CD14-positive monocyte (primary cell): ENCODE measurements around the gene IMPDH1. TPM values are rescaled to one million over a fixed set of nuclear protein-coding genes. Genes with fewer than 3 reads are reported as not detected.

Source experiments
- DNase-seq, 3 donors: peaks; one replicate each; pipeline ENCODE4 v3.0.0-alpha.2; 2011 to 2022
- H2AFZ ChIP-seq: 2 replicates; pipeline ENCODE4 v1.6.0; 2012; ENCODE audit warnings: mild to moderate bottlenecking, low read depth, low read length, inconsistent platforms; ENCODE audit not compliant: insufficient read depth, poor library complexity, severe bottlenecking
- H3K27ac ChIP-seq, 2 donors: 1 replicate in 1 of 2; 2 replicates in 1 of 2; pipeline ENCODE4 v1.5.1; 2012 to 2013; ENCODE audit warnings: low read length in 2 of 2, control low read depth in 1 of 2, inconsistent platforms in 1 of 2, low read depth in 1 of 2, mild to moderate bottlenecking in 1 of 2
- H3K27me3 ChIP-seq, 2 donors: one replicate each; pipeline versions ENCODE4 v1.6.0 to v1.6.1; 2011 to 2013; ENCODE audit warnings: low read length in 2 of 2; ENCODE audit not compliant: control insufficient read depth in 2 of 2, insufficient read depth in 2 of 2
- H3K36me3 ChIP-seq, 2 donors: replicated peaks in 1 of 2; 1 replicate in 1 of 2; 2 replicates in 1 of 2; pipeline versions ENCODE4 v1.5.1 to v1.6.1; 2012 to 2013; ENCODE audit warnings: low read length in 2 of 2, control low read depth in 1 of 2, inconsistent platforms in 1 of 2, mild to moderate bottlenecking in 1 of 2; ENCODE audit not compliant: insufficient read depth in 2 of 2, control insufficient read depth in 1 of 2
- H3K4me1 ChIP-seq, 2 donors: 1 replicate in 1 of 2; 2 replicates in 1 of 2; pipeline versions ENCODE4 v1.5.1 to v1.6.1; 2012 to 2013; ENCODE audit warnings: low read length in 2 of 2, control low read depth in 1 of 2, inconsistent platforms in 1 of 2, mild to moderate bottlenecking in 1 of 2, moderate library complexity in 1 of 2; ENCODE audit not compliant: insufficient read depth in 2 of 2, control insufficient read depth in 1 of 2
- H3K4me2 ChIP-seq: replicated peaks from 2 replicates; pipeline ENCODE3; 2012; ENCODE audit warnings: low read length, moderate library complexity, mild to moderate bottlenecking; ENCODE audit not compliant: poor library complexity, severe bottlenecking; ENCODE audit errors: extremely low read depth
- H3K4me3 ChIP-seq, 3 experiments: fragments of 200-600 bp in 1 of 3; sonication (generic) in 1 of 3; replicated peaks in 1 of 3; 1 replicate in 2 of 3; 2 replicates in 1 of 3; pipeline ENCODE4 v1.5.1; 2011 to 2013; ENCODE audit warnings: low read length in 3 of 3, mild to moderate bottlenecking in 3 of 3, control low read depth in 2 of 3, low read depth in 2 of 3, inconsistent platforms in 1 of 3, moderate library complexity in 1 of 3
- H3K79me2 ChIP-seq: 2 replicates; pipeline ENCODE4 v1.6.0; 2012; ENCODE audit warnings: mild to moderate bottlenecking, control low read depth, inconsistent platforms, low read length, moderate library complexity; ENCODE audit not compliant: insufficient read depth
- H3K9ac ChIP-seq: 2 replicates; pipeline ENCODE4 v1.6.0; 2017; ENCODE audit warnings: low read length, mild to moderate bottlenecking; ENCODE audit not compliant: insufficient read depth, poor library complexity, severe bottlenecking
- H3K9me3 ChIP-seq, 2 donors: replicated peaks in 1 of 2; 1 replicate in 1 of 2; 2 replicates in 1 of 2; pipeline versions ENCODE4 v1.5.1 to v1.6.1; 2012 to 2013; ENCODE audit warnings: low read length in 2 of 2, control low read depth in 1 of 2; ENCODE audit not compliant: control insufficient read depth in 1 of 2, insufficient read depth in 1 of 2
- H4K20me1 ChIP-seq: 2 replicates; pipeline ENCODE4 v1.6.0; 2012; ENCODE audit warnings: mild to moderate bottlenecking, low read length, control low read depth, moderate library complexity; ENCODE audit not compliant: insufficient read depth
- H3K27ac Mint-ChIP-seq, 7 donors: one replicate each; pipeline ENCODE4 v1.8.0; 2020; ENCODE audit warnings: mild to moderate bottlenecking in 7 of 7, mixed read lengths in 7 of 7, moderate library complexity in 6 of 7, inconsistent platforms in 2 of 7
- H3K27me3 Mint-ChIP-seq, 3 donors: one replicate each; pipeline ENCODE4 v1.8.0; 2021 to 2022; ENCODE audit warnings: low read depth in 3 of 3, mild to moderate bottlenecking in 3 of 3, mixed read lengths in 3 of 3, moderate library complexity in 3 of 3, inconsistent platforms in 1 of 3
- H3K36me3 Mint-ChIP-seq, 2 donors: one replicate each; pipeline ENCODE4 v1.8.0; 2020; ENCODE audit warnings: mixed read lengths in 2 of 2, inconsistent platforms in 1 of 2, mild to moderate bottlenecking in 1 of 2
- H3K4me1 Mint-ChIP-seq: one replicate; pipeline ENCODE4 v1.8.0; 2020; ENCODE audit warnings: mild to moderate bottlenecking, mixed read lengths
- H3K4me3 Mint-ChIP-seq, 2 donors: one replicate each; pipeline ENCODE4 v1.8.0; 2020; ENCODE audit warnings: mild to moderate bottlenecking in 2 of 2, mixed read lengths in 2 of 2, moderate library complexity in 1 of 2
- H3K9me3 Mint-ChIP-seq, 7 donors: one replicate each; pipeline ENCODE4 v1.8.0; 2020 to 2022; ENCODE audit warnings: mixed read lengths in 7 of 7, mild to moderate bottlenecking in 6 of 7, moderate library complexity in 6 of 7, inconsistent platforms in 2 of 7
- CTCF ChIP-seq: fragments of 200-600 bp; IDR thresholded peaks from one replicate; pipeline ENCODE4 v1.8.0; 2022; ENCODE audit warnings: antibody characterized with exemption, mild to moderate bottlenecking
- WGBS: methylation state at CpG from one replicate; pipeline ENCODE4 v1.1.5; 2013; ENCODE audit warnings: missing lambda C conversion rate; ENCODE audit not compliant: insufficient coverage; 5-methylcytosine and 5-hydroxymethylcytosine counted together
- intact Hi-C, 2 donors: fragments of 100-400 bp; cut with micrococcal nuclease; formaldehyde crosslinking; loops; one replicate each; pipeline versions ENCODE4 v1.15.0 to v1.15.1; 2023
- polyA minus RNA-seq: library from RNA; depleted of rRNA, polyadenylated mRNA; stranded (reverse); fragments of >200 nt; gene quantifications from 2 replicates; pipeline ENCODE4 v1.2.3, GENCODE V29; 2012
- polyA plus RNA-seq, 3 donors: library from polyadenylated mRNA; depleted of rRNA in 1 of 3; unstranded in 2 of 3; stranded (reverse) in 1 of 3; fragments of 300-500 nt in 2 of 3; fragments of >200 nt in 1 of 3; fragmentation: Illumina TruSeq in 2 of 3; gene quantifications; 1 replicate in 2 of 3; 2 replicates in 1 of 3; pipeline ENCODE4 v1.2.3, GENCODE V29; 2012 to 2021
- total RNA-seq, 12 experiments: library from RNA in 1 of 12; stranded (reverse) in 1 of 12; fragments of 120-200 nt in 1 of 12; gene quantifications; one replicate each; pipeline ENCODE4 v1.2.4 and lab custom pipeline; 2013 to 2026; ENCODE audit warnings: mixed read lengths in 6 of 12, inconsistent platforms in 1 of 12

The IMPDH1 gene
- 191 TPM for total RNA-seq (2013)
- polyA plus RNA-seq (100 to 1,000 TPM; 110 to 259 (median 152) TPM), polyA minus RNA-seq (89.1 and 137 TPM in 2 replicates), total RNA-seq (lab: John Stamatoyannopoulos, UW) (11.5 to 106 (median 89.5) reads per million in 11 experiments)

GRCh38 chr7:128409596-128410450, at the start of gene IMPDH1:
Gene IMPDH1 (minus strand): TSS chr7:128409982. CDS start chr7:128409901, 81 bp downstream.
- H3K79me2 ChIP-seq, result peaks cover 41% of the 10 kb centered on the region
- TF ChIP-seq CTCF, result no peak
- H3K4me3 ChIP-seq, result peak within 1 kb of the TSS; percentile 80 to 93 (median 89)
- DNase-seq, result peak; percentile 73 to 76 (median 74)
- H4K20me1 ChIP-seq, result peaks cover 8% of the 10 kb centered on the region
- H3K27me3 Mint-ChIP-seq, result peaks cover 0 to 5% (median 4%) of the 10 kb centered on the region in 3 donors
- no peaks in the 10 kb centered on the region for H3K9me3 Mint-ChIP-seq
- H3K9me3 ChIP-seq, result no peaks in the 10 kb centered on the region
- H3K27ac ChIP-seq, result peak within 1 kb of the TSS; percentile 87 to 94
- intact Hi-C loops, result loop anchor here (10.0 kb wide), 1 partner anchor 45 kb away; the partner anchor contains the start of gene HILPDA (in 2 of the 2)
- H3K36me3 Mint-ChIP-seq, result no peaks in the 10 kb centered on the region
- peaks cover 45% of the 10 kb centered on the region in 2 donors for H3K4me1 ChIP-seq
- peak within 1 kb of the TSS; percentile 93 for H3K4me2 ChIP-seq
- peak within 1 kb of the TSS; percentile 95 for H2AFZ ChIP-seq
- no peaks in the 10 kb centered on the region for H3K27me3 ChIP-seq
- H3K27ac Mint-ChIP-seq, result peak within 1 kb of the TSS; percentile 95 to 99 (median 97)
- peak within 1 kb of the TSS; percentile 80 for H3K9ac ChIP-seq
- peaks cover 45% of the 10 kb centered on the region for H3K4me1 Mint-ChIP-seq
- under 1% methylated on average over 77 of the region's 87 CpGs for WGBS
- H3K36me3 ChIP-seq, result peaks cover 0 to 1% of the 10 kb centered on the region in 2 donors
- H3K4me3 Mint-ChIP-seq, result peak within 1 kb of the TSS; percentile 94 to 99

DNA sequence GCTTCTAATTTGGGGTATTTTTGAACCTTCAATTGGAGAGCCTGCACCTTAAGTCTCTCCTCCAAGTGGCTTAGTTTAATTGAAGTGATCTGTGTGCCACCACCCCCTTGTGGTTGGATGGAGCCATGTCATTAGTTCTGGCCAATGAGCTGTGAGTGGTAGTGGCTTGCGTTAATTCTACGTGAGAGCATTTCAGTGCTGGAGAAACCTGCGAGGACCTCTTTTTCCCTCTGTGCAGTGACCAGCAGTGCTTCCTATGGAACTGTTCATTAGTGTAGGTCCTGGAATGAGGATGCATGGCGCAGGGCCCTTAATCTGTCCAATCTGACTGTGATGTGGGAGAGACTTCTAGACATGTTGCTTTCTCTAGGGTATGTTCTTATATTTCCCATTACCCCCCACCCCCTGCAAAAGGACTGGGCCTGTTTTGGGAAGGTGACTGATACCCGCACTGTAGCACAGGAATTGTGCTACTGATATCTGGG, 49.7 kb upstream of the IMPDH1 start:
- Histone ChIP-seq H3K9me3 (no peaks in the 10 kb centered on the region), H3K79me2 (peaks cover 36% of the 10 kb centered on the region), H4K20me1 (no peaks in the 10 kb centered on the region), H3K9ac (no peak overlapping the region), H3K27me3 (no peaks in the 10 kb centered on the region), H2AFZ (no peak overlapping the region), H3K4me3 (no peak overlapping the region), H3K4me1 (peaks cover 20 to 30% of the 10 kb centered on the region in 2 donors), H3K27ac (no peak overlapping the region), H3K36me3 (no peaks in the 10 kb centered on the region), H3K4me2 (peak overlapping the region; percentile 9)
- no peaks in the 10 kb centered on the region for H3K27me3 Mint-ChIP-seq
- H3K9me3 Mint-ChIP-seq, result no peaks in the 10 kb centered on the region
- H3K4me1 Mint-ChIP-seq, result peaks cover 25% of the 10 kb centered on the region
- WGBS, result 0% methylated on average over 3 of the region's 5 CpGs
- peak; percentile 89 for TF ChIP-seq CTCF
- intact Hi-C loops, result loop anchor here (1.0 to 10.0 kb wide), 3 partner anchors 32 to 115 kb away; partner anchors contain the start of genes IMPDH1 (in 2 of the 2) and RBM28 (in 1 of the 2)
- H3K4me3 Mint-ChIP-seq, result peak overlapping the region in 1 of 2 donors; percentile 47
- peak; percentile 62 to 73 (median 69) for DNase-seq
- H3K36me3 Mint-ChIP-seq, result peaks cover 5 to 15% of the 10 kb centered on the region in 2 donors
- peak overlapping the region in 2 of 7 donors; percentile 20 to 69 for H3K27ac Mint-ChIP-seq
